ENCODE results near the gene RPA3. TPM values are rescaled to one million over a fixed set of nuclear protein-coding genes. Genes with fewer than 3 reads are reported as not detected.

Gene RPA3
- total and polyA plus RNA-seq, 2 donors (not counting 3 experiments of a cell fraction or from before 2014, with no cell fraction given): 15.6 to 34.4 TPM

- Histone ChIP-seq H3K9ac (replicated peaks; ENCODE audit: extremely low read depth, insufficient read depth, low read length) (no peak overlapping the region), H3K27ac (ENCODE audit: insufficient read depth, low read depth, low read length) (no peak overlapping the region), H3K79me2 (ENCODE audit: control insufficient read depth, insufficient read depth, low read length) (no peaks in the 10 kb centered on the region), H3K4me1 (ENCODE audit: control insufficient read depth, extremely low read depth, insufficient read depth, low read length) (no peaks in the 10 kb centered on the region), H4K20me1 (replicated peaks; ENCODE audit: control insufficient read depth, extremely low read depth, insufficient read depth, low read length) (no peaks in the 10 kb centered on the region), H2AFZ (ENCODE audit: low read depth, low read length) (no peak overlapping the region), H3K27me3 (ENCODE audit: control insufficient read depth in 2 of 2, insufficient read depth in 2 of 2, low read length in 2 of 2) (no peaks in the 10 kb centered on the region), H3K4me2 (ENCODE audit: insufficient read depth, low read length) (no peak overlapping the region), H3K4me3 (replicated peaks in 1 of 3; ENCODE audit: insufficient read depth in 1 of 3, low read depth in 1 of 3, low read length in 3 of 3) (no peak overlapping the region), H3K9me1 (replicated peaks; ENCODE audit: control insufficient read depth, extremely low read depth, insufficient read depth, low read length) (no peaks in the 10 kb centered on the region), H3K9me3 (replicated peaks; ENCODE audit: control insufficient read depth, insufficient read depth, low read length) (no peaks in the 10 kb centered on the region), H3K36me3 (ENCODE audit: control insufficient read depth in 2 of 2, extremely low read depth in 1 of 2, insufficient read depth in 2 of 2, low read length in 2 of 2) (no peaks in the 10 kb centered on the region)
- ChIA-PET POLR2A (no interaction called here), CTCF (no interaction called here)
- TF ChIP-seq POLR2AphosphoS5 (IDR thresholded peaks at IDR 0.05; ENCODE audit: insufficient read depth, low read depth, low read length) (no peak), GATA2 (IDR thresholded peaks at IDR 0.05; ENCODE audit: insufficient read depth, insufficient read length, low read depth, low read length) (no peak), EZH2 (IDR thresholded peaks at IDR 0.05; ENCODE audit: borderline replicate concordance, low read depth, low read length, severe bottlenecking) (no peak), MYC (IDR thresholded peaks at IDR 0.05; ENCODE audit: low read depth, low read length) (no peak)
- intact Hi-C loops (cut with micrococcal nuclease) (no loop called here), dilution Hi-C loops (cut with MboI; ENCODE audit: extremely low pct_ligation_motif_present, low sequenced_read_pairs) (no loop called here)
- DNase-seq (ENCODE audit: low read depth, low spot score) (no peak), FAIRE-seq (peak; percentile 50)
- no TSS peak for BruUV-seq (replicated peaks)
These were observed 97.7 kb downstream of the RPA3 start for GRCh38 chr7:7620644-7621210.

- dilution Hi-C loops (cut with MboI; ENCODE audit: extremely low pct_ligation_motif_present, low sequenced_read_pairs) (no loop called here), intact Hi-C loops (cut with micrococcal nuclease) (no loop called here)
- ChIA-PET CTCF (interaction anchor here (0.6 kb wide), 1 partner anchor 881 kb away, joined by 3 read pairs; no protein-coding TSS in a partner anchor), POLR2A (no interaction called here)
- Histone ChIP-seq H3K9me1 (replicated peaks; ENCODE audit: control insufficient read depth, extremely low read depth, insufficient read depth, low read length) (no peaks in the 10 kb centered on the region), H3K4me3 (replicated peaks in 1 of 3; ENCODE audit: insufficient read depth in 1 of 3, low read depth in 1 of 3, low read length in 3 of 3) (no peak overlapping the region), H3K4me2 (ENCODE audit: insufficient read depth, low read length) (no peak overlapping the region), H3K27ac (ENCODE audit: insufficient read depth, low read depth, low read length) (no peak overlapping the region), H3K9me3 (replicated peaks; ENCODE audit: control insufficient read depth, insufficient read depth, low read length) (no peaks in the 10 kb centered on the region), H4K20me1 (replicated peaks; ENCODE audit: control insufficient read depth, extremely low read depth, insufficient read depth, low read length) (no peaks in the 10 kb centered on the region), H2AFZ (ENCODE audit: low read depth, low read length) (no peak overlapping the region), H3K36me3 (ENCODE audit: control insufficient read depth in 2 of 2, extremely low read depth in 1 of 2, insufficient read depth in 2 of 2, low read length in 2 of 2) (no peaks in the 10 kb centered on the region), H3K9ac (replicated peaks; ENCODE audit: extremely low read depth, insufficient read depth, low read length) (no peak overlapping the region), H3K4me1 (ENCODE audit: control insufficient read depth, extremely low read depth, insufficient read depth, low read length) (no peaks in the 10 kb centered on the region), H3K79me2 (ENCODE audit: control insufficient read depth, insufficient read depth, low read length) (no peaks in the 10 kb centered on the region), H3K27me3 (ENCODE audit: control insufficient read depth in 2 of 2, insufficient read depth in 2 of 2, low read length in 2 of 2) (no peaks in the 10 kb centered on the region)
- no peak for TF ChIP-seq MAX (IDR thresholded peaks at IDR 0.05; ENCODE audit: insufficient read depth, insufficient read length)
- TF ChIP-seq FOS (IDR thresholded peaks at IDR 0.05; ENCODE audit: borderline replicate concordance, insufficient read depth, low read length): no peak
- TF ChIP-seq EZH2 (IDR thresholded peaks at IDR 0.05; ENCODE audit: borderline replicate concordance, low read depth, low read length, severe bottlenecking): no peak
- no peak for TF ChIP-seq JUN (IDR thresholded peaks at IDR 0.05; ENCODE audit: borderline replicate concordance, insufficient read depth, insufficient read length, low read depth)
- TF ChIP-seq CTCF (IDR thresholded peaks at IDR 0.05; ENCODE audit: extremely low read depth in 1 of 2, insufficient read depth in 1 of 2, low read depth in 1 of 2, low read length in 2 of 2): no peak
- TF ChIP-seq POLR2AphosphoS5 (IDR thresholded peaks at IDR 0.05; ENCODE audit: insufficient read depth, low read depth, low read length): no peak
- no peak for TF ChIP-seq MYC (IDR thresholded peaks at IDR 0.05; ENCODE audit: low read depth, low read length)
- no peak for TF ChIP-seq POLR2A (IDR thresholded peaks at IDR 0.05; ENCODE audit: low read depth, low read length)
- no peak for TF ChIP-seq GATA2 (IDR thresholded peaks at IDR 0.05; ENCODE audit: insufficient read depth, insufficient read length, low read depth, low read length)
- DNase-seq (ENCODE audit: low read depth, low spot score) (no peak), FAIRE-seq (no peak)
- BruUV-seq (replicated peaks): no TSS peak
These were observed 98.2 kb downstream of the RPA3 start for GRCh38 chr7:7620236-7620635.
